Activated CD4-positive, alpha-beta T cell treated with anti-CD3 and anti-CD28 coated beads, Interleukin-2, amount 10 ng/mL, durations not matched to agents 7 days and 5 days (primary cell): Measurements from ENCODE around the gene ZSCAN12. TPM values are rescaled to one million over a fixed set of nuclear protein-coding genes. Genes with fewer than 3 reads are reported as not detected.

ENCODE experiments used
- CTCF ChIA-PET: fragments of 350-600 bp; sonication (Branson Sonifier 250); formaldehyde crosslinking; loops from one replicate; lab custom pipeline; 2021; ENCODE audit warnings: antibody characterized with exemption; lab: Charles Lee
- POLR2A ChIA-PET: fragments of 350-600 bp; sonication (Branson Sonifier 250); formaldehyde crosslinking; loops from one replicate; lab custom pipeline; 2021; ENCODE audit warnings: antibody characterized with exemption; lab: Charles Lee
- DNase-seq: peaks from one replicate; pipeline ENCODE4 v3.0.0-alpha.2; 2020
- H3K27ac Mint-ChIP-seq: one replicate; pipeline ENCODE4 v1.8.0; 2021; ENCODE audit warnings: mild to moderate bottlenecking, moderate library complexity, mixed read lengths
- H3K27me3 Mint-ChIP-seq: one replicate; pipeline ENCODE4 v1.8.0; 2021; ENCODE audit warnings: mixed read lengths
- H3K36me3 Mint-ChIP-seq: one replicate; pipeline ENCODE4 v1.8.0; 2021; ENCODE audit warnings: low read depth, mixed read lengths
- H3K4me1 Mint-ChIP-seq: one replicate; pipeline ENCODE4 v1.8.0; 2021; ENCODE audit warnings: mixed read lengths
- H3K4me3 Mint-ChIP-seq: one replicate; pipeline ENCODE4 v1.8.0; 2021; ENCODE audit warnings: mild to moderate bottlenecking, moderate library complexity, mixed read lengths
- H3K9me3 Mint-ChIP-seq: one replicate; pipeline ENCODE4 v1.8.0; 2021; ENCODE audit warnings: mixed read lengths
- total RNA-seq, 2 experiments: library from RNA; stranded (reverse); gene quantifications; one replicate each; pipeline ENCODE4 v1.2.3, GENCODE V29; 2021

The ZSCAN12 gene
- total RNA-seq, 2 experiments from 2014 or later, result 7.5 to 8.3 TPM

DNA sequence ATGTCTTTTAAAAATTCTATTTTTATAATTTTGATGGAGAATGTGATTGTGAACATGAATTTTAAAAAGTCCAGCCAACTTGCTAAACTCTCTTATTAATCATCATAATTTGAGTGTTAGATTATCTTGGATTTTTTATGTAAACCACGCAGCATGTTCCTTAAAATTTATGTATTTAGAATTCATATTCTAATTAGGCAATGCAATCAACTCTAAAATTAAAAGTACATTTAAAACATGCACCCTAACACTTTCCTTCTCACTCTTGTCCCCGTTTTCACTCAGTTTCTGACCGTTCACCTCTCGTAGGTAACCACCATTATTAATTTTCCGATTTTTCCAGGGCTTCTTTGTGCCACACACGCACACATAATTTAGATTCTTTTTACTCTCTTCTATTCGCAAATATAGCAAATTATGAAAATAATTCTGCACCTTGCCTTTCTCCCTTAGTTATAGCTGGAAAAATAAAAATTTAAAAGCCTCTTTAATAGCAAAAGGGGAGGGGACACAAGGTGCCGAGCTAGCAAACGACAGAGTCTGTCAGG, 50.1 kb downstream of the ZSCAN12 start:
- Mint-ChIP-seq H3K4me3 (peak overlapping the region; percentile 100), H3K36me3 (peaks cover 25% of the 10 kb centered on the region), H3K4me1 (peaks cover 26% of the 10 kb centered on the region), H3K9me3 (peaks cover 3% of the 10 kb centered on the region), H3K27me3 (peaks cover 30% of the 10 kb centered on the region), H3K27ac (peak overlapping the region; percentile 99)
- ChIA-PET POLR2A (interaction anchor here (0.7 kb wide), 1 partner anchor 512 kb away, joined by 4 read pairs; no protein-coding TSS in a partner anchor), CTCF (interaction anchor here (0.7 kb wide), 1 partner anchor 11 kb away, joined by 3 read pairs; no protein-coding TSS in a partner anchor)
- no peak for DNase-seq

DNA sequence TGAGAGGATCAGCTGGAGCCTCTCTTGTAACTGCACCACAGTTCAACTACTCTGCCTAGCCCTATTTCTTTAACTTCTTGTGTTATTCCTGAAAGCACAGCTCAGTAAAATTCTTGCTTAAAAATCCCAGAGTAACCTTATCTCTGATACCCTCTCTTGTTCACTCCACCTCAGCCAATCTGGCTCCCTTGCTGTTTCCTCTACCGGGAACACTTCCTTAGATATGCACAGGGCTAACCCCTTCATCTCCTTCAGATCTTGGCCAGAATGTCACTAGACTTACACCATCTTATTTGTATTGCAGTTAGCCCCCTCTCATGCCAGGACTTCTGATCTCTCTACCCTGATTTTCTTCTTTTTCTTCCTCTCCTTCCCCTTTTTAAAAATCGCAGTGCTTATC, 52.4 kb downstream of the ZSCAN12 start:
- ChIA-PET CTCF (interaction anchor here (0.9 to 1.4 kb wide), 3 partner anchors 9 to 13 kb away, joined by 3 to 4 read pairs (median 3); no protein-coding TSS in a partner anchor), POLR2A (no interaction called here)
- no peak for DNase-seq
- peaks cover 5% of the 10 kb centered on the region for H3K9me3 Mint-ChIP-seq
- peaks cover 31% of the 10 kb centered on the region for H3K27me3 Mint-ChIP-seq
- H3K4me3 Mint-ChIP-seq, result no peak overlapping the region
- peaks cover 26% of the 10 kb centered on the region for H3K4me1 Mint-ChIP-seq
- no peak overlapping the region for H3K27ac Mint-ChIP-seq
- peaks cover 13% of the 10 kb centered on the region for H3K36me3 Mint-ChIP-seq

DNA sequence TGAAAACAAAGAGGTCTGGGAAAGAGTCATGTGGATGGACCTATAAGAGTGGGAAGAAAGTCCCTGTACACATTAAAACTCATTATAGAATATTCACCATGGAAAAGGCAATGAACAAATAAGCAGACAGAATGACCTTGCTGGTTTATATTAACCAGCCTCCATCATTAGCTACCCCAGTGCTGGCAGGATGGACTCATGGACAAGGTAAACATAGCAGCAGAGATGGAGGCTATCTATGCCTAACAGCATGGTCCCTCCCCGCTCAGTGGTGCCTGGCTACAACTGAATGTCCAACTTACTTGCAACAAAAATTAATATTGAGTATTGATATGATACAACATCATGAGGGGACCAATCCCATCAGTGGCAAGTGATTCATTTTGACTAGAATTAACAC, 54.3 kb downstream of the ZSCAN12 start:
- Mint-ChIP-seq H3K4me3 (no peak overlapping the region), H3K27me3 (peaks cover 31% of the 10 kb centered on the region), H3K27ac (no peak overlapping the region), H3K4me1 (peaks cover 11% of the 10 kb centered on the region), H3K9me3 (peaks cover 16% of the 10 kb centered on the region), H3K36me3 (peaks cover 16% of the 10 kb centered on the region)
- POLR2A ChIA-PET, result no interaction called here
- CTCF ChIA-PET, result interaction anchor here (0.6 kb wide), 1 partner anchor 538 kb away, joined by 3 read pairs; no protein-coding TSS in a partner anchor
- no peak for DNase-seq

- H3K36me3 Mint-ChIP-seq, result peaks cover 10% of the 10 kb centered on the region
- ChIA-PET CTCF (no interaction called here), POLR2A (interaction anchor here (0.5 kb wide), 1 partner anchor 31 kb away, joined by 4 read pairs; no protein-coding TSS in a partner anchor)
- H3K4me1 Mint-ChIP-seq, result peaks cover 4% of the 10 kb centered on the region
- H3K27ac Mint-ChIP-seq, result no peak overlapping the region
- H3K27me3 Mint-ChIP-seq, result peaks cover 31% of the 10 kb centered on the region
- peaks cover 23% of the 10 kb centered on the region for H3K9me3 Mint-ChIP-seq
- no peak overlapping the region for H3K4me3 Mint-ChIP-seq
- no peak for DNase-seq
Observed at GRCh38 chr6:28343898-28344677, 55.5 kb downstream of the ZSCAN12 start.

DNA sequence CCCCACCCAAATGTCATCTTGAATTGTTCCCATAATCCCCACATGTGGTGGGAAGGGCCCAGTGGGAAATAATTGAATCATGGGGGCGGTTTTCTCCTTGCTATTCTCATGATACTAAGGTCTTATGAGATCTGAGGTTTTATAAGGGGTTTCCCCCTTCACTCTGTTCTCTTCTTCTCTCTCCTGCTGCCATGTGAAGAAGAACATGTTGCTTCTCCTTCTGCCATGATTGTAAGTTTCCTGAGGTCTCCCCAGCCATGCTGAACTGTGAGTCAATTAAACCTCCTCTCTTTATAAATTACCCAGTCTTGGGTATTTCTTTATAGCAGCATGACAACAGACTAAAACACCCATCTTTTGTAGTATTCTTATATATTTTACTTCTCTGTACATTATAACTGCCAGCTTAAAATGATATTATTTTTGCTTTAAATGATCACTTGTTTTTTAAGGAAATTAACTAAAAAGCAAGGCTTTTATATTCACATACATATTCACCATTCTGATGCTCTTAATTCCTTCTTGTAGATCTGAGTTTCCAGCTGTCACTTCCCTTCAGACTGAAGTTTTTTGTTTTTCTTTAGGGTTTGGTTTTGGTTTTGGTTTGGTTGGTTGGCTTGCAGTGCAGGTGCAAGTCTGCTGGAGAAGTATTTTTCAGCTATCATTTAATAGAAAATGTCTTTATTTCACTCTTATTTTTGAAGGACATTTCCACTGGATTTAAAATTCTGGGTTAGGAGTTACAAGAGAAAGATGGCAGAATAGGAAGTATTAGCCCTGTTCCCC, 59.0 kb downstream of the ZSCAN12 start:
- Mint-ChIP-seq H3K27me3 (peaks cover 11% of the 10 kb centered on the region), H3K27ac (no peak overlapping the region), H3K4me3 (no peak overlapping the region), H3K9me3 (peaks cover 23% of the 10 kb centered on the region), H3K4me1 (peaks cover 4% of the 10 kb centered on the region), H3K36me3 (peaks cover 10% of the 10 kb centered on the region)
- CTCF ChIA-PET, result interaction anchor here (1.2 kb wide), 1 partner anchor 15 kb away, joined by 3 read pairs; no protein-coding TSS in a partner anchor
- DNase-seq, result no peak
- POLR2A ChIA-PET, result no interaction called here

GRCh38 chr6:28337121-28337520, 62.4 kb downstream of the ZSCAN12 start:
- H3K36me3 Mint-ChIP-seq, result peaks cover 11% of the 10 kb centered on the region

DNA sequence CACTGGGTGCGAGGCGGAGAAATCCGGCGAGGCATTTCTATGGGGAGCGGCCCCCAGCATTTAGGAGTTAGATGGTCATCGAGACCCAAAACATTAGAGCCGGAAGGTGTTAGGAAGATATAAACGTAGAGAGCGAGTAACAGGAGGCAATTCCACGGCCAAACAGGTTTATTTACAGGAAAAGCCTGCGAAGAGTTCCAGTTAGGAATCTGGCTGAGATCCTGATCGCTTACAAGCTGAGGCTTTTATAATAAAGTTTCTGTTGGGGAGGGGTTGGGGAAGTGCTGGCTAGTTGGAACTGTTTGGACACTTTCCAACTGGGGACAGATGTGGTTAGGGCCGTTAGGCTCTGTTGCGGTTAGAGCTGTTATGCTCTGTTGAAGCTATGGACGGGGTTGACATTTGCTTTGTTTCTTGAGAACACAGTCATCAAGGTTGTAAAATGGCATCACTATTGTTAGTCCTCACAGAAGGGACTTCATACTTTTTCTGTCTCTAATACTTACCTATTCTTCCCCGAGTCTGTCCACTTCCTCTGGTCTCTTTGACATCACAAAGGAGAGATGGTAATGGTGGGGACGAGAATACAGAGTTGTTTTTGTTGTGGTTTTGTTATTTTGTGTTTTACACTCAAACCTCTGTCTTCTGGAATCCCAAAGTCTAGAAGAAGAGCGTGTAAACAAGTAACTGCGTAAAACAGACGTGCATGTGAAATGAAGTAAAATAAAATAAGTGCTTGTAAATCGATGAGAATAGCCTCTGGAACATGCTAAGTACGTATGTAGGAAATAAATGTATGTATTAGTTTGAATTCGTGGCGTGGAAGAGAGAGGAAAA, 63.0 kb downstream of the ZSCAN12 start:
- Mint-ChIP-seq H3K27ac (no peak overlapping the region), H3K27me3 (peaks cover 4% of the 10 kb centered on the region), H3K36me3 (peaks cover 11% of the 10 kb centered on the region), H3K4me3 (no peak overlapping the region), H3K9me3 (peaks cover 14% of the 10 kb centered on the region), H3K4me1 (peaks cover 4% of the 10 kb centered on the region)
- ChIA-PET POLR2A (interaction anchor here (0.7 to 1.0 kb wide), 2 partner anchors 84 to 175 kb away, joined by 3 read pairs; no protein-coding TSS in a partner anchor), CTCF (interaction anchor here (1.3 to 3.8 kb wide), 3 partner anchors 10 to 25 kb away, joined by 3 to 20 read pairs (median 4); no protein-coding TSS in a partner anchor)
- DNase-seq, result no peak

More at GRCh38 chr6:28337121-28337520, 62.4 kb downstream of the ZSCAN12 start:
- H3K4me3 Mint-ChIP-seq, result no peak overlapping the region
- no peak overlapping the region for H3K27ac Mint-ChIP-seq
- H3K9me3 Mint-ChIP-seq, result peaks cover 18% of the 10 kb centered on the region
- peaks cover 4% of the 10 kb centered on the region for H3K27me3 Mint-ChIP-seq
- H3K4me1 Mint-ChIP-seq, result peaks cover 4% of the 10 kb centered on the region
- ChIA-PET POLR2A (no interaction called here), CTCF (interaction anchor here (1.3 to 3.8 kb wide), 2 partner anchors 10 to 19 kb away, joined by 3 to 20 read pairs; no protein-coding TSS in a partner anchor)
- no peak for DNase-seq

DNA sequence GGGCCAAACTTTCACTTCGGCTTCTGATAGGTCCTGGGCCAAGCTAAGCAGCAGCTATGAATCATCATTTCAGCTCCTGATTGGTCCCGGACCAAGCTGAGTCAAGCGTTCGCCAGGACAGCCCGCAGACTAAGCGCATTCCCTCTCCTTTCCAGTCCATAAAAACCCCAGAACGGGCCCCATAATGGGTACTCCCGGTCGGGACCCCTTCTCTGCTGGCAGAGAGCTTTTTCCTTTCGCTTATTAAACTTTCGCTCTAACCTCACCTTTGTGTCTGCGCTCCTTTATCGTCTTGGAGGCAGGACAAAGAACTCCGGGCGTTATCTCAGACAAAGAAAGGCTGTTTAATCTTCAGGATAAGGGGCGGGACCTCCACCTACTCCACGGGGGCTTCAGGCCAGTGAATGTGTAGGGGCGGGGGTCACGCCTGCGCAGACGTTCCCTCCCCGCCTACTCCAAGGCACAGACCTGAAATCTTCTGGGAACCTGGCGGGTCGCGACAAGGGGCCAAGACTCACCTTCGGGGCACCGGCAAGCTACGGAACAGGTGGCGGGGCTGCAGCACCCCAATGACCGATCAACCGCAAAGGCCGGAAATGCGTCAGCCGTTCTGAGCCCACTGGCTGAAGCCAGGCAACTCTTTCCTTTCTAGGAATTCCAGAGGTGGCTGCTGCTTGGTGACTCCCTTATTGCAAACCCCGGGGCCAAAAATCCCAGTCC, 63.8 kb downstream of the ZSCAN12 start, which contains the start of gene ZSCAN31:
Gene ZSCAN31 (minus strand): TSS at position 585 of the 720 bp plus-strand sequence. CDS start 6,465 bp downstream, outside the sequence.
- CTCF ChIA-PET, result interaction anchor here (1.5 to 3.8 kb wide), 2 partner anchors 20 to 24 kb away, joined by 4 to 20 read pairs; no protein-coding TSS in a partner anchor
- Mint-ChIP-seq H3K9me3 (peaks cover 16% of the 10 kb centered on the region), H3K27ac (no peak within 1 kb of the TSS)

GRCh38 chr6:28335040-28335563, 64.4 kb downstream of the ZSCAN12 start:
- ChIA-PET CTCF (interaction anchor here (0.5 to 3.8 kb wide), 3 partner anchors 21 to 872 kb away, joined by 3 to 20 read pairs (median 4); no protein-coding TSS in a partner anchor), POLR2A (interaction anchor here (0.6 to 0.7 kb wide), 2 partner anchors 440 to 503 kb away, joined by 3 read pairs; no protein-coding TSS in a partner anchor)
- DNase-seq, result no peak
- Mint-ChIP-seq H3K27ac (no peak overlapping the region), H3K4me3 (no peak overlapping the region), H3K4me1 (no peaks in the 10 kb centered on the region), H3K27me3 (peaks cover 6% of the 10 kb centered on the region), H3K9me3 (peaks cover 13% of the 10 kb centered on the region), H3K36me3 (peaks cover 2% of the 10 kb centered on the region)

More for the DNA sequence above, 63.8 kb downstream of the ZSCAN12 start, which contains the start of gene ZSCAN31:
- H3K4me3 Mint-ChIP-seq, result no peak within 1 kb of the TSS
- H3K36me3 Mint-ChIP-seq, result peaks cover 8% of the 10 kb centered on the region
- H3K27me3 Mint-ChIP-seq, result peaks cover 7% of the 10 kb centered on the region
- peaks cover 2% of the 10 kb centered on the region for H3K4me1 Mint-ChIP-seq
- POLR2A ChIA-PET, result interaction anchor here (0.6 to 1.0 kb wide), 4 partner anchors 83 to 502 kb away, joined by 3 read pairs; no protein-coding TSS in a partner anchor
- peak; percentile 62 for DNase-seq

DNA sequence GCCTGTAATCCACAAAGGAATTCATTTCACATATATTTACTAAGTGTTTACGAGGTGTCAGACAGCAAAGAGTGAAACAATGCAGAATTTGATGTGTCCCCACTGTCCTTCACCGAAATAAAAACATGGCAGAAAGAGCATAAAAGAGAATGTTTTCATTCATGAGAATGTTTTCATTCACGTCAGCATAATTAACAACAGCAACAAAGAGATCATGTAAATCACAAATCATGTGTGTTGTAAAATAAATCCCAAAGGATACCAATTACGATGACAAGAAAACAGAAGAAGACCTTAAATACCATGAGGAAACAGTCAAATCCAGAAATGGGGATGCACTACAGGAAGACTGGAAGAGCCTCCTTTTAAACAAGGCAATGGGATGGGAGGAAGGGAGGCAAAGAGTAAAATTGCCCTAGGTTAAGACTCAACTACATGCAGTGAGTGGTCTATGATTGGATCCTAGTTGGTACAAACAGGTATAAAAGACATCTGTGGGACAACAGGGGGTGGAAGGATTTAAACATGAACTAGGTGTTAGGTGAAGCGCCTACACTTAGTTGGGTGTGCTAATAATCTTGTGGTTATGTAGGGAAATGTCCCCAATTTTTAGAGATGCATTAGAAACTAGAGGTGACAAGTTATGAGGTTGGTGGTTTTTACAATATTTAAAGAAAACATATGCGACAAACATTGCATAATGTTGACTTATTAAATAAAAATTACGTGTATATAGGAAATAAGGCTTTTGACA, 65.1 kb downstream of the ZSCAN12 start:
- POLR2A ChIA-PET, result no interaction called here
- H3K4me3 Mint-ChIP-seq, result no peak overlapping the region
- H3K27ac Mint-ChIP-seq, result no peak overlapping the region
- DNase-seq, result no peak
- H3K4me1 Mint-ChIP-seq, result no peaks in the 10 kb centered on the region
- CTCF ChIA-PET, result interaction anchor here (0.5 to 3.8 kb wide), 3 partner anchors 13 to 871 kb away, joined by 3 to 20 read pairs (median 3); no protein-coding TSS in a partner anchor
- peaks cover 5% of the 10 kb centered on the region for H3K27me3 Mint-ChIP-seq
- H3K9me3 Mint-ChIP-seq, result peaks cover 7% of the 10 kb centered on the region
- H3K36me3 Mint-ChIP-seq, result peaks cover 1% of the 10 kb centered on the region
